Lung (tissue), 12 donors: Measurements from ENCODE around the gene THUMPD3. TPM values are rescaled to one million over a fixed set of nuclear protein-coding genes. Genes with fewer than 3 reads are reported as not detected.

Experiments used
- ATAC-seq: fragments of 200-7000 bp; cut with Tn5 transposase; one replicate; pipeline ENCODE4 v1.9.1; 2020; ENCODE audit warnings: moderate number of reproducible peaks; ENCODE audit not compliant: insufficient read depth, low FRiP score
- DNase-seq, 3 donors: peaks; one replicate each; pipeline ENCODE4 v3.0.0-alpha.2; 2013 to 2017
- H3K27ac ChIP-seq, 2 donors: one replicate each; pipeline ENCODE4 v1.5.1; 2013; ENCODE audit warnings: mild to moderate bottlenecking in 2 of 2, moderate library complexity in 2 of 2, control low read depth in 1 of 2, inconsistent platforms in 1 of 2, low read depth in 1 of 2, low read length in 1 of 2
- H3K27me3 ChIP-seq, 3 donors: one replicate each; pipeline ENCODE4 v1.5.1; 2013; ENCODE audit warnings: low read length in 2 of 3; ENCODE audit not compliant: control insufficient read depth in 3 of 3, insufficient read depth in 3 of 3
- H3K36me3 ChIP-seq, 4 donors: one replicate each; pipeline ENCODE4 v1.5.1; 2013; ENCODE audit warnings: low read length in 4 of 4, mild to moderate bottlenecking in 1 of 4, moderate library complexity in 1 of 4; ENCODE audit not compliant: control insufficient read depth in 4 of 4, insufficient read depth in 4 of 4
- H3K4me1 ChIP-seq, 5 donors: one replicate each; pipeline ENCODE4 v1.5.1; 2013; ENCODE audit warnings: low read length in 5 of 5, mild to moderate bottlenecking in 2 of 5, moderate library complexity in 1 of 5; ENCODE audit not compliant: control insufficient read depth in 5 of 5, insufficient read depth in 5 of 5
- H3K4me3 ChIP-seq: one replicate; pipeline ENCODE4 v1.5.1; 2013; ENCODE audit warnings: mild to moderate bottlenecking, control low read depth, moderate library complexity
- H3K9ac ChIP-seq, 2 donors: one replicate each; pipeline ENCODE4 v1.5.1; 2013; ENCODE audit warnings: low read length in 2 of 2, control low read depth in 1 of 2; ENCODE audit not compliant: insufficient read depth in 1 of 2
- H3K9me3 ChIP-seq, 4 donors: one replicate each; pipeline ENCODE4 v1.5.1; 2013; ENCODE audit warnings: low read length in 3 of 4, mild to moderate bottlenecking in 1 of 4, moderate library complexity in 1 of 4; ENCODE audit not compliant: control insufficient read depth in 4 of 4, insufficient read depth in 3 of 4
- WGBS, 2 donors: extraction: QIAGEN DNeasy Blood & Tissue Kit; methylation state at CpG; one replicate each; pipeline ENCODE4 v1.1.7; 2013; 5-methylcytosine and 5-hydroxymethylcytosine counted together
- polyA plus RNA-seq, 2 donors: library from polyadenylated mRNA; stranded (reverse); fragments of 200-250 nt; gene quantifications; one replicate each; pipeline ENCODE4 v1.2.1, GENCODE V29; 2013
- total RNA-seq, 2 donors: library from RNA; depleted of rRNA in 1 of 2; stranded (reverse); fragments of >200 nt in 1 of 2; gene quantifications; one replicate each; pipeline ENCODE4 v1.2.1, GENCODE V29; 2014 to 2021
- TF ChIP-seq, protein P1 (sequence below): IDR thresholded peaks from 2 replicates; pipeline ENCODE4 v1.5.1; 2012; ENCODE audit warnings: mild to moderate bottlenecking; ENCODE audit errors: control extremely low read depth, extremely low read depth
- donor health status: control.
- donor health status: control.
- donor health status: Bipolar disorder and iron deficiency.
- donor health status: healthy.
- donor health status: DM: yes; HTN: yes; CAD: no.

The THUMPD3 gene
- total and polyA plus RNA-seq, 4 donors = 28.6 to 37.2 (median 31.8) TPM

DNA sequence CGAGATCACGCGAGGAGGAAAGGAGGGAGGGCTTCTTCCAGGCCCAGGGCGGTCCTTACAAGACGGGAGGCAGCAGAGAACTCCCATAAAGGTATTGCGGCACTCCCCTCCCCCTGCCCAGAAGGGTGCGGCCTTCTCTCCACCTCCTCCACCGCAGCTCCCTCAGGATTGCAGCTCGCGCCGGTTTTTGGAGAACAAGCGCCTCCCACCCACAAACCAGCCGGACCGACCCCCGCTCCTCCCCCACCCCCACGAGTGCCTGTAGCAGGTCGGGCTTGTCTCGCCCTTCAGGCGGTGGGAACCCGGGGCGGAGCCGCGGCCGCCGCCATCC, 33.4 kb downstream of the THUMPD3 start:
- 0 to 1% methylated on average over 22 to 25 of the region's 25 CpGs for WGBS, 2 donors
- Histone ChIP-seq H3K27ac (peak overlapping the region; percentile 97 to 99), H3K27me3 (no peaks in the 10 kb centered on the region), H3K4me1 (peaks cover 4 to 37% (median 16%) of the 10 kb centered on the region in 5 donors), H3K4me3 (peak overlapping the region; percentile 68), H3K36me3 (peaks cover 6 to 14% (median 10%) of the 10 kb centered on the region in 4 donors), H3K9me3 (no peaks in the 10 kb centered on the region), H3K9ac (peak overlapping the region; percentile 80 to 98)
- ATAC-seq = peak; percentile 51
- TF ChIP-seq, protein P1, sequence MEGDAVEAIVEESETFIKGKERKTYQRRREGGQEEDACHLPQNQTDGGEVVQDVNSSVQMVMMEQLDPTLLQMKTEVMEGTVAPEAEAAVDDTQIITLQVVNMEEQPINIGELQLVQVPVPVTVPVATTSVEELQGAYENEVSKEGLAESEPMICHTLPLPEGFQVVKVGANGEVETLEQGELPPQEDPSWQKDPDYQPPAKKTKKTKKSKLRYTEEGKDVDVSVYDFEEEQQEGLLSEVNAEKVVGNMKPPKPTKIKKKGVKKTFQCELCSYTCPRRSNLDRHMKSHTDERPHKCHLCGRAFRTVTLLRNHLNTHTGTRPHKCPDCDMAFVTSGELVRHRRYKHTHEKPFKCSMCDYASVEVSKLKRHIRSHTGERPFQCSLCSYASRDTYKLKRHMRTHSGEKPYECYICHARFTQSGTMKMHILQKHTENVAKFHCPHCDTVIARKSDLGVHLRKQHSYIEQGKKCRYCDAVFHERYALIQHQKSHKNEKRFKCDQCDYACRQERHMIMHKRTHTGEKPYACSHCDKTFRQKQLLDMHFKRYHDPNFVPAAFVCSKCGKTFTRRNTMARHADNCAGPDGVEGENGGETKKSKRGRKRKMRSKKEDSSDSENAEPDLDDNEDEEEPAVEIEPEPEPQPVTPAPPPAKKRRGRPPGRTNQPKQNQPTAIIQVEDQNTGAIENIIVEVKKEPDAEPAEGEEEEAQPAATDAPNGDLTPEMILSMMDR = no peak
- peak in 1 of 3 donors; percentile 92 for DNase-seq

DNA sequence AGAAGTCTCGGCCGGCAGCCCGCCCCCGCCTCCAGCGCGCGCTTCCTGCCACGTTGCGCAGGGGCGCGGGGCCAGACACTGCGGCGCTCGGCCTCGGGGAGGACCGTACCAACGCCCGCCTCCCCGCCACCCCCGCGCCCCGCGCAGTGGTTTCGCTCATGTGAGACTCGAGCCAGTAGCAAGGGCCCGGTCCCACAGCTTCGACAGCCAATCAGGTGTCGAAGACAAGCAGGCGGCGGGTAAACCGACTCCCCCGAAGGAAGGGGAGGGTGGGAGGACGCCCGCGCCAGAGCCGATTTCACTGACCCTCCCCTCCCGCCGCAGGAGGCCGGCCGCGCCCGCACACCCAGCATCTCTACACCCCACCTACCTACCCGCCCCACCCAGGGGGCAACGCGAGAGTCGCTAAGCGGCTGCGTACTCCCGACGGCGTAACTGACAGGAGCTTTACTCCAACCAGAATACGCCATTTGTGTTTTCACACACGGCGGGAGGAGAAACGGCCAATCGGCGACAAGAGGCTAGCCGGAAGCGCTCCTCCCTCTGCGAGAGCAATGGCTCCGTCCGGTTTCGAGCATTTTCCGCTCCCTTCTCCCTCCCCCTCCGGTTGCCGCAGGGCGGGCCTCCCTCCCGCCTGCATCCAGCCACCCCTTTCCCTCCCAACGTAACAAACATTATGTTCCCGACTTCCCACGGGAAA, 33.9 kb downstream of the THUMPD3 start:
- peaks cover 4 to 42% (median 16%) of the 10 kb centered on the region in 5 donors for H3K4me1 ChIP-seq
- ATAC-seq = peak; percentile 77

GRCh38 chr3:9397332-9397905, 34.6 kb downstream of the THUMPD3 start, which contains the start of gene SETD5:
Gene SETD5, plus strand, starts transcription at chr3:9397615. Its CDS starts 31,324 bp downstream, at chr3:9428939.
- Histone ChIP-seq H3K9ac (peak within 1 kb of the TSS; percentile 94 to 98), H3K36me3 (peaks cover 4 to 9% (median 7%) of the 10 kb centered on the region in 4 donors), H3K4me1 (peaks cover 4 to 49% (median 22%) of the 10 kb centered on the region in 5 donors), H3K4me3 (peak within 1 kb of the TSS; percentile 82), H3K9me3 (no peaks in the 10 kb centered on the region), H3K27ac (peak within 1 kb of the TSS; percentile 99), H3K27me3 (no peaks in the 10 kb centered on the region)
- WGBS, 2 donors = 1% methylated on average over 31 to 63 of the region's 63 CpGs
- peak; percentile 99 for DNase-seq
- ATAC-seq = peak; percentile 80
- TF ChIP-seq, protein P1 = no peak

More for the DNA sequence above, 33.9 kb downstream of the THUMPD3 start:
- WGBS, 2 donors = 0 to 1% methylated on average over 53 to 71 of the region's 71 CpGs
- DNase-seq = peak; percentile 99 to 100 (median 100)
- Histone ChIP-seq H3K27ac (peak overlapping the region; percentile 97 to 99), H3K36me3 (peaks cover 4 to 9% (median 7%) of the 10 kb centered on the region in 4 donors), H3K4me3 (peak overlapping the region; percentile 70), H3K27me3 (no peaks in the 10 kb centered on the region), H3K9me3 (no peaks in the 10 kb centered on the region), H3K9ac (peak overlapping the region; percentile 80 to 92)
- TF ChIP-seq, protein P1 = no peak
